ENCODE measurements around the gene CAPN15. TPM values are rescaled to one million over a fixed set of nuclear protein-coding genes. Genes with fewer than 3 reads are reported as not detected.

The CAPN15 gene
- total RNA-seq, 1 donor from 2014 or later: 31.9 TPM

DNA sequence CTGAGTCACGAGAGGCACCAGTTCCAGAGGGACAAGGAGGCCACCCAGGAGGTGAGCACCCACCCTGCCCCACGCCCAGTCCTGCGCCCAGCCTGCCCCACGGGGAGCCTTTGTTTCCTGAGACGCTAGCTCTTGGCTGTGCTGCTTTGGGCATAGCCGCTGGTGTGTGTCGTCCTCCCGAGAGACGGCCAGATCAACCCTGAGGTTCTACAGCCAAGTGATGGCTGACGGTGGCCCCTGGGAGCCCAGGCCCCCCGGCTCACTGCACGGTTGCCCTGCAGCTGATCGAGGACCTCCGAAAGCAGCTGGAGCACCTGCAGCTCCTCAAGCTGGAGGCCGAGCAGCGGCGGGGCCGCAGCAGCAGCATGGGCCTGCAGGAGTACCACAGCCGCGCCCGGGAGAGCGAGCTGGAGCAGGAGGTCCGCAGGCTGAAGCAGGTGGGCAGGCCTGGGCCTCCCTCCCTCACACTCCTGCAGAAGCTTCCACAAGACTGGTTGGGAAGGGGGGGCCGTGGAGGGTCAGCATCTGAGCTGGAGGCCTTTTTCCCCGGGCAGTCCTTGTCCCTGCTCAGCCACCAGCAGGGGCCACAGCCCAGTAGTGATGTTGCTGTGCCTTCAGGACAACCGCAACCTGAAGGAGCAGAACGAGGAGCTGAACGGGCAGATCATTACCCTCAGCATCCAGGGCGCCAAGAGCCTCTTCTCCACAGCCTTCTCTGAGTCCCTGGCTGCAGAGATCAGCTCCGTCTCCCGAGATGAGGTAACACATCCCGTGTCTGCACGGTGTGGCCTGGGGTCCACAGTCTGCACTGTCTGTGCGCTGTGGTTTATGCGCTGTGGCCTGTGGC is 7.4 kb upstream of the CAPN15 start:
- DNase-seq (ENCODE audit: low read depth) (no peak), FAIRE-seq (no peak)
- H3K36me3 ChIP-seq (ENCODE audit: control insufficient read depth, insufficient read depth, low read length): peaks cover 11% of the 10 kb centered on the region
- no peaks in the 10 kb centered on the region for H3K27me3 ChIP-seq (ENCODE audit: control insufficient read depth, insufficient read depth, low read length)
- H3K4me3 ChIP-seq (ENCODE audit: low read depth, low read length): no peak overlapping the region
- TF ChIP-seq, protein P1, sequence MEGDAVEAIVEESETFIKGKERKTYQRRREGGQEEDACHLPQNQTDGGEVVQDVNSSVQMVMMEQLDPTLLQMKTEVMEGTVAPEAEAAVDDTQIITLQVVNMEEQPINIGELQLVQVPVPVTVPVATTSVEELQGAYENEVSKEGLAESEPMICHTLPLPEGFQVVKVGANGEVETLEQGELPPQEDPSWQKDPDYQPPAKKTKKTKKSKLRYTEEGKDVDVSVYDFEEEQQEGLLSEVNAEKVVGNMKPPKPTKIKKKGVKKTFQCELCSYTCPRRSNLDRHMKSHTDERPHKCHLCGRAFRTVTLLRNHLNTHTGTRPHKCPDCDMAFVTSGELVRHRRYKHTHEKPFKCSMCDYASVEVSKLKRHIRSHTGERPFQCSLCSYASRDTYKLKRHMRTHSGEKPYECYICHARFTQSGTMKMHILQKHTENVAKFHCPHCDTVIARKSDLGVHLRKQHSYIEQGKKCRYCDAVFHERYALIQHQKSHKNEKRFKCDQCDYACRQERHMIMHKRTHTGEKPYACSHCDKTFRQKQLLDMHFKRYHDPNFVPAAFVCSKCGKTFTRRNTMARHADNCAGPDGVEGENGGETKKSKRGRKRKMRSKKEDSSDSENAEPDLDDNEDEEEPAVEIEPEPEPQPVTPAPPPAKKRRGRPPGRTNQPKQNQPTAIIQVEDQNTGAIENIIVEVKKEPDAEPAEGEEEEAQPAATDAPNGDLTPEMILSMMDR (IDR thresholded peaks at IDR 0.05; ENCODE audit: insufficient read depth, low read length, severe bottlenecking): no peak

DNA sequence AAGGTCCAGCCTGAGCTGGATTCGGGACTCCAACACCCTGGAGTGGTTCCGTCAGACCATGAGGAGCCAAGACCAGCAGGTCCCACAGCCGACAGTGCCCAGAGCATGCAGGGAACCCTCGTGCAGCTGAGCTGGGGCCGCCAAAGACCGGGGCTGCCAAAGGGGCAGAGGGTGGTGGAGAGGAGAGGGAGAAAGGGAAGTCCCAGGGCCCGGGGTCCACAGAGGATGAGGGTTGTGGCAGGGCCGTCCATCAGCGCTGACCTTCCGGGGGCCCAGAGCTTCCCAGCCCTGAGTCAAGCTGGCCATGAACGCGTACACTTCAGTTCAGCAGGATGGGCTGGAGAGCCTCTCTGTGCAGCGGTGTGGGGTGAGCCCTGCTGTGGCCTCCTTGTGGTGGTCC is 6.7 kb upstream of the CAPN15 start:
- TF ChIP-seq, protein P1 (IDR thresholded peaks at IDR 0.05; ENCODE audit: insufficient read depth, low read length, severe bottlenecking): no peak
- DNase-seq (ENCODE audit: low read depth) (no peak), FAIRE-seq (no peak)
- H3K36me3 ChIP-seq (ENCODE audit: control insufficient read depth, insufficient read depth, low read length): peaks cover 8% of the 10 kb centered on the region
- H3K4me3 ChIP-seq (ENCODE audit: low read depth, low read length): no peak overlapping the region
- no peaks in the 10 kb centered on the region for H3K27me3 ChIP-seq (ENCODE audit: control insufficient read depth, insufficient read depth, low read length)

DNA sequence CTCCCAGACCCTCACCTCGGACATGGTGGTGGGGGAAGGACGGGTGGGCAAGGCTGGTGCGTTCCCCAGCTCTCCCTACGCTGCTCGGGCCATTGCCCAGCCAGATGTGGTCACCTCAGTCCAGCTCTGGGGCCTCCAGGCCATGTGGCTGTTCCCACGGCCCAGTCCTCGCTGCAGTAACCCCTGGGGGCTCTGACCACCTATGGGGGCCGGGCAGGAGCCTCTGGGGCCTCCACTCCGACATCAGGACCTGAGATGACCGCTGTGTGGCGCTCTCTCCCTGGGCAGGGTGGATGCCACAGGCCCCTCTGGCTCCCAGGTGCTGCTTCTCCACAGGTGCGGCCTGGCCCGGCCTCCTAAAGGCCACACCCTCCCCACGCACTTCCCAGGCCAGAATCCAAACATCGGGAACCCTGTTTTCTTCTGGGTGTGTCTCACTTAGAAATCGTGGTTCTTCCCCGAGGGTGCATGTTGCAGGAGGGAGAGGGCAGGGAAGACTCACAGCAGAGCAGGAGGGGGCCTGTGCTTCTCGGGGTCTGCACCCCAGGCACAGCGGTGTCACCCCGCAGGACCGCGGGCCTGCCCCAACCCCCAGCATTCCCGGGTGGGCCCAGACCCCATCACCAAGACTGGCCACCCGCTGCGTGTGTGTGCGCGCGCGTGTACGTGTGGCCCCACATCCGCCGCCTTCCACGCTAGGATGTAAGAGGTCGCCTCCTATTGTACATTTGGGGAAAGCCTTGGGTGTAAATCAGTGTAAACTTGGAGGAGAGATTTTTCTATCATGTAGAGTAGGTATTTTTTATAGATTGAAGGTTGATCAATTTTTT is 5.9 kb upstream of the CAPN15 start:
- TF ChIP-seq, protein P1 (IDR thresholded peaks at IDR 0.05; ENCODE audit: insufficient read depth, low read length, severe bottlenecking): peak; percentile 40
- peaks cover 7% of the 10 kb centered on the region for H3K36me3 ChIP-seq (ENCODE audit: control insufficient read depth, insufficient read depth, low read length)
- DNase-seq (ENCODE audit: low read depth) (no peak), FAIRE-seq (no peak)
- no peak overlapping the region for H3K4me3 ChIP-seq (ENCODE audit: low read depth, low read length)
- no peaks in the 10 kb centered on the region for H3K27me3 ChIP-seq (ENCODE audit: control insufficient read depth, insufficient read depth, low read length)

DNA sequence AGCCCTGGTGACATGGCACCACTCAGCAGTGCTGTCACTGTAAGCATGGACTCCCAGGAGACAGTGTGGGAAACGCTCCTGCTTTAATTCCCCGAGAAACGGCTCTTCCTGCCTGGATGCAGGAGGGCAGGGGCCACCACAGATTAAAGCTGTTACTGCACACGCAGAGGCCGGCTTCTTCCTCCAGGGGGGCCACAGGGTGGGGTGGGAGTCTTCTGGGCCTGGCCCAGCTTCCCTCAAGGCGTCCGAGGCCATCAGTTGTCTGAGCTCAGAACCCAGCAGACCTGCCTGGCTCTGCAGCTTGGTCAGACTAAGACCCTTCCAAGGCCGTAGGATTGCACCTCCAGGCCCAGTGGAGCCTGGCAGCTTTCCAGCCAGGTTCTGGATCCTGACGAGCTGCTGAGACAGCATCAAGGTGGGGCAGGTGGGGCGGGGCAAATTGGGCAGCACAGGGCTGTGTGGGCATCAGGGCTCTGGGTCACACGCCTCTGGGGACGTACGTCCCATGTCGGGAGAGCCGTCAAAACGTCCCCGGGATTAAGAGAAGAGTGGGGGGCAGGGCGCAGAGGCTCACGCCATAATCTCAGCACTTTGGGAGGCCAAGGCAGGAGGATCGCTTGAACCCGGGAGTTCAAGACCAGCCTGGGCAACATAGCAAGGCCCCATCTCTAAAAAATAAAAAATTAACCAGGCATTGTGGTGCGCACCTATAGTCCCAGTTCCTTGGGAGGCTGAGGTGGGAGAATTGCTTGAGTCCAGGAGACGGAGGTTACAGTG is 5.0 kb upstream of the CAPN15 start:
- DNase-seq (ENCODE audit: low read depth): no peak
- TF ChIP-seq, protein P1 (IDR thresholded peaks at IDR 0.05; ENCODE audit: insufficient read depth, low read length, severe bottlenecking): no peak
- H3K36me3 ChIP-seq (ENCODE audit: control insufficient read depth, insufficient read depth, low read length): peaks cover 7% of the 10 kb centered on the region
- no peaks in the 10 kb centered on the region for H3K27me3 ChIP-seq (ENCODE audit: control insufficient read depth, insufficient read depth, low read length)
- FAIRE-seq: no peak
- H3K4me3 ChIP-seq (ENCODE audit: low read depth, low read length): no peak overlapping the region

DNA sequence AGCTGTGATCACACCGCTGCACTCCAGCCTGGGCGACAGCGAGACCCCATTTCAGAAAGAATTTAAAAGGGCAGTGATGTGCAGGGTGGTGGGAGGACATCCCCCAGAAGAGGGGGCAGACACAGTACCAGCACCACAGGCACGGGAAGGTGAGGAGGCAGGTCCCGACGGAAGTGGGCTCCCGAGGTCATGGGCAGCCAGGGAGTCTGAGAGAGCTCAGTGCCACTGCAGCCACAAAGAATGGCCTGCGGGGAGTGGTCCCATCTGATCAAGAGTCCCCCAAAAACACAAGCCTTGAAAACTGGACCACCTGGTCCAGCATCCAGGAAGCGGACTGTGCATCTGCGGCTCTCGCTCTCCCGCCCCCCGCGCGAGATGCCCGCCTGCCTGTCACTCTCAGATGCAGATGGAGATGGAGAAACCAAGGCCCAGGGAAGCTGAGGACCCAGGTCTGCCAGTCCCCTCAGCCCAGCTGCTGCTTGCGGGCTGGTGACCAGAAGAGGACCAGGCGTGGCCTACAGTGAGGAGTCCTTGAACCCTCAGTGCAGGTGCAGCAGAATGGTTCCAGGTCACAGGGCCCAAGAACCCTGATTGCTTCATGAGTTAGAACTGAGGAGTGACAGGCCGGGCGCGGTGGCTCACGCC is 4.3 kb upstream of the CAPN15 start:
- Histone ChIP-seq H3K4me3 (ENCODE audit: low read depth, low read length) (no peak overlapping the region), H3K36me3 (ENCODE audit: control insufficient read depth, insufficient read depth, low read length) (peaks cover 7% of the 10 kb centered on the region), H3K27me3 (ENCODE audit: control insufficient read depth, insufficient read depth, low read length) (no peaks in the 10 kb centered on the region)
- DNase-seq (ENCODE audit: low read depth) (no peak), FAIRE-seq (no peak)
- TF ChIP-seq, protein P1 (IDR thresholded peaks at IDR 0.05; ENCODE audit: insufficient read depth, low read length, severe bottlenecking): no peak

All from bronchial epithelial cell (primary cell).